Muscle of arm (tissue), 14 donors: ENCODE data around the gene FRMD5. TPM values are rescaled to one million over a fixed set of nuclear protein-coding genes. Genes with fewer than 3 reads are reported as not detected.
"Not testable (repeated sequence)": the region's sequence is repeated elsewhere in the genome, so short reads cannot be mapped to it uniquely, and the experiment has no call there.

Source experiments
- DNase-seq: peaks from one replicate; pipeline ENCODE4 v3.0.0-alpha.2; 2013
- long read RNA-seq, 11 donors: transcript quantifications; one replicate each; lab custom pipeline, GENCODE V29; 2026
- polyA plus RNA-seq, 12 donors: library from polyadenylated mRNA; unstranded; fragments of 120-200 nt; gene quantifications; one replicate each; pipeline ENCODE4 v1.2.1, GENCODE V29; 2013; ENCODE audit not compliant: insufficient read length in 12 of 12

FRMD5 gene
- polyA plus RNA-seq = 1 to 10 TPM in 2 of 12 donors, under 1 TPM in 9, not detected in 1; 0.22 to 2.0 (median 0.57) TPM
- long read RNA-seq, donor 1 = 0 reads
- long read RNA-seq, donor 2 = 0 reads
- long read RNA-seq, donor 3 = 0 reads
- long read RNA-seq, donor 4 = 0 reads
- long read RNA-seq, donor 5 = 0 reads
- long read RNA-seq, donor 6 = 0 reads
- long read RNA-seq, donor 7 = 0 reads
- long read RNA-seq, donor 8, partial matches to known transcripts = 39 of 51 reads
- long read RNA-seq, donor 8, other reads (novel, unspliced or antisense) = 12 of 51 reads
- long read RNA-seq, donor 9 = 0 reads
- long read RNA-seq, donor 10 = 0 reads
- long read RNA-seq, donor 11 = 0 reads

DNA sequence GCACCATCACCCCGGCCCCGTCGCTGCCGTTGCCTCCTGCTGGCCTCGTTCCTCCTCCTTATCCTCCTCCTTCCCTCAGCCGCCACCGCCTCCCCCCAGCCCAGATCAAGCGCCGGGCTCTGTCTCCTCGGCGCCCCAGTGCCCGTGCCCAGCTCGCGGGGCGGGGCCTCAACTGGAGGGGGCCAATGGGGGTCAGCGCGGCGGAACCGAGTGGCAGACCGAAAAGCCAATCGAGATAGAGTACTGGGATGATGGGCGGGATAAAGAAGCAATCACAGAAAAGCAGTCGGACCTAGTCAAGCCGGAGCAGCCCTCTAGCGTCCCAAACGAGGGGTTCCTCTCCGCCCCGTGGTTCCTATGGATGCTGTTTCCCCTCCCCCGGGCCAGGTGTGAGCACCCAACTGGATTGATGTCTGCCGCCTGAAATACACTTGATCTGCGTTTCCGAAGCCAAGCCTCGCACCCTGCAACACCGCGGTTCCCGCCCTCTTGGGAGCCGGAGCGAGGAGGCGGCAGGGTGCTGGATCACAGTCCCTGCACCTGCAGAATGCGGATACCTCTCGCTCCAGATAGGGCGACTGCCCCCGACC, at the start of gene FRMD5:
Gene FRMD5 (minus strand): TSS at position 121 of the 590 bp plus-strand sequence.
- DNase-seq = peak; percentile 88

DNA sequence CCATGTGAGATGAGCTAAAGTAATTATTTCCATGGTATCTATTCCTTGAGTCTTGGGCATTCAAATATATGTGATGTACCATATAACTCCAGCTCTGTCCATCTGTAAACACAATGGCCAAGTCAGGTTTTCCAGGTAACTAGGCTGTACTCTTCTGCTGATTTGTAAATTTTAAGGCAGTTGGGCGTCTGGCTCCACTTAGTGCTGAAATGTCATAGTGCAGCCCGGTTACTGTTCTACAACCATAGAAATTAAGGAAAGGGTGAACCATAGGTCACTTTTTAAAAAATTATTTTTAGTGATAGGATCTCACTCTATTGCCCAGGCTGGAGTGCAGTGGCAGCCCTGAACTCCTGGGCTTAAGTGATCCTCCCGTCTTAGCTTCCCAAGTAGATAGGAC, 48.8 kb upstream of the FRMD5 start:
- no peak for DNase-seq

DNA sequence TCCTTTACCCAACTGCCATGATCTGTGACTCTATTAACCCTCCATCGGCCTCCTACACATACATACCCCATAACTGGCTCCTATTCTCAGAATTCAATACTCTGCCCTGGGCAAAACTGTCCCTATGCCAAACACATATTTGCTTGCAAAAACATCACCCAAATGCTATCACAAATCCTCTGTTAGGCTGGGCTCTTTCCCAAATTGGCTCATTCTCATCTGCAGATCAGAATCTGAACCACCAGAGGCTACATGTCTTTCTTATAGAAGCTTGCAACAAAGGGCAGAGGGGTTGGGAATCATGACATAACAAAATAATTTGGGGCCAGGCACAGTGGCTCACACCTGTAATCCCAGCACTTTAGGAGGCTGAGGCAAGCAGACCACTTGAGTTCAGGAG, 48.1 kb upstream of the FRMD5 start:
- no peak for DNase-seq

DNA sequence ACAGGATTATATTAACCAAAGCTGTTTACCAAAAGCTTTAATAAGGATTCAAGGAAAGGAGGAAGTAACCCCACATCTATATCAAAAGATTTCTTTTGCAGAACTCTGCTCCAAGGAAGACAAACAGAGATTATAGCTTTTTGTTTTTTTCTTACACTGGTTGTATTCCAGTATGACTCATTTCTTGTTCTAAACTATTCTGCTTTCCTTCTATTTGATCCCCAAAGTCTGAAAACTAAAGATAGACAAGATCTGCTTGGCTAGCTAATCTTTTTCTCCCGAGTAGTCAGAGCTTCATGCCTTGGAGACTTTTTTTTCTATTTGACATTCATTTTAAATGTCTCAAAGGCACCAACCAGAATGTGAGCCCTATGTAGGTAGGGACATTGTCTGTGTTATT, 36.8 kb upstream of the FRMD5 start:
- no peak for DNase-seq

DNA sequence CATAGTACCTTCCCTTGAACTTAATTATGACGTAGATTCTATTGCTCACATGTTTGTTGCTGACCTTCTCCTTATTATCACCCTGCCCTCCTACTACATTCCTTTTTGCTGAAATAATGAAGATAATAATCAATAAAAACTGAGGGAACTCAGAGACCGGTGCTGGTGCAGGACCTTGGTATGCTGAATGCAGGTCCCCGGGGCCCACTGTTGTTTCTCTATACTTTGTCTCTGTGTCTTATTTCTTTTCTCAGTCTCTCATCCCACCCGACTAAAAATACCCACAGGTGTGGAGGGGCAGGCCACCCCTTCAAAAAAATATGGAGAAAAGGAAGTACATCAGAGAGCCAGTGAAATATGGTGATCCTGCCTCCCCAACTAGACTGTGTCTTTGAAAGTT, 34.2 kb upstream of the FRMD5 start:
- not testable (repeated sequence) for DNase-seq

DNA sequence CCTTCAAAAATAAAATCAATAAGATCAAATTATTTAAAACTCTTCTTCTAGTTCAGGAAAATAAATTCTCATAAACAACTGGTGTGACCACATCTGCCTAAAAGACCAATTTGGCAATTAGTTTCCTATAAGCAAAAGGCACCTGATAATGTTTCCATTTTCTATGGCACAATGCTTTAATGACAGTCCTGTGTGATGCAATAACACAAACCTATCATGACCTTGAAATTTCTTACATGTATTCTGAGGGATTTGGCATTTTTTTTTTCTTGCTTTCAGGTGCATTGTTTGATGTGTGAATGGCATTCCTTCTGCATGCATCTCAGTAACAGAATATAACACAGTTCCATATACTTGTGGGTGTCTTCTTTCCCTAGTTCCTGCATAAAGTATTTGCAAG, 32.5 kb upstream of the FRMD5 start:
- no peak for DNase-seq

DNA sequence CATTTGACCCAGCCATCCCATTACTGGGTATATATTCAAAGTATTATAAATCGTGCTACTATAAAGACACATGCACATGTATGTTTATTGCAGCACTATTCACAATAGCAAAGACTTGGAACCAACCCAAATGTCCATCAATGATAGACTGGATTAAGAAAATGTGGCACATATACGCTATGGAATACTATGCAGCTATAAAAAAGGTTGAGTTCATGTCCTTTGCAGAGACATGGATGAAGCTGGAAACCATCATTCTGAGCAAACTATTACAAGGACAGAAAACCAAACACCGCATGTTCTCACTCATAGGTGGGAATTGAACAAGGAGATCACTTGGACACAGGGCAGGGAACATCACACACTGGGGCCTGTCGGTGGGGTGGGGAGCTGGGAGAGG, 31.9 kb upstream of the FRMD5 start:
- DNase-seq = not testable (repeated sequence)

DNA sequence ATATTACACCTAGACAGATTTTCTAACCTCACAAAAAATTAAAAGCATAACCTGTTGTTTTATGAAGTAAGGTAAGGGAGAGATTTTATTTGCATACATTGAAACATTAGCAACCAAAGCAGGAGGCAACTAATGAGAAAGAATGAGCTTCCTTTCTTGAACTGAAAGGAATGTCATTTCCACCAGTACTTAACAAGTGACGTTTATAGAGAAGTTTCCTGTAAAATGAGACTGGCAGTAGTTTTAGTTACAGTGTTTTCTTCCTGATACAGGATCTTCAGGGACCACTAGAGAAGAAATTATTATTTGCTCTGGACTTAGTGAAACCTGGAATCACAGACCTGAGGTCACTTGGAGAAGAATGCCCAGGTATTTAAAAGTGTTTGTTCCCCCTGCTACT, 27.4 kb upstream of the FRMD5 start:
- DNase-seq = no peak

DNA sequence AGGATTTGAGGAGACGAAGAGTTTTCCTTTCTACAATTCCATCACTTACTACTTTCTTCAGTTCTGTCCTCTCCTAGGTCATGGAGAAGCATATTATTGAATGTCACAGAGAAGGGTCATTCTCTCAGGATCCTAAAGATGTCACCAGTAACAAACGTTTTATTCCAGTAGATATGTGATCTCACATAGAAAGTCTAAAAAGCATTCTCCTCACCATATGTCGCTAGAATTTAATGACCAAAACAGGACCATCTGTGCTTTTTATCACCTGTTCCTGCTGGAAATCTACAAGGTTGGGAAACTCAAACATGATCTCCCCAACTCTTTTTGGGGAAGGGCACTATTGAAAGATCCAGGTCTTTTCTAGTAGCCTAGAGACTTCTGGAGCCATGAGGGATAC, 24.0 kb upstream of the FRMD5 start:
- no peak for DNase-seq

DNA sequence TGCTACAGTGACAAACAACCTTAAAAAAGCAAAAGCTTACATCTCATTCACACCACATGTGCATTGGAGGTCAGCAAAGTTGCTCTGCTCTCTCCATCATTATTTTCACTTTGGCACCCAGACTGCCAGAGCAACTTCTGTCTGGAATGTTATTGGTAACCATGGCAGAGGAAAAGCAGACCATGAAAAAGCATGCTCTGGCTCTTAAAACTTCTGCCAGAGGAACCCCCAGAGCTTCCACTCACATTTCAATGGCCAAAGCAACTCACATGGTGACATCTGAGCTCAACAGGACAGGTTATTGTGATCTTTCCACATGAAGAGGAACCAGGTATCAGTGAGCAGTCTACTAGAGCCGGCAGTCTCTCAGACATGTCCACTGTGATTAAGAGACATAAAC, 21.9 kb upstream of the FRMD5 start:
- DNase-seq = no peak

DNA sequence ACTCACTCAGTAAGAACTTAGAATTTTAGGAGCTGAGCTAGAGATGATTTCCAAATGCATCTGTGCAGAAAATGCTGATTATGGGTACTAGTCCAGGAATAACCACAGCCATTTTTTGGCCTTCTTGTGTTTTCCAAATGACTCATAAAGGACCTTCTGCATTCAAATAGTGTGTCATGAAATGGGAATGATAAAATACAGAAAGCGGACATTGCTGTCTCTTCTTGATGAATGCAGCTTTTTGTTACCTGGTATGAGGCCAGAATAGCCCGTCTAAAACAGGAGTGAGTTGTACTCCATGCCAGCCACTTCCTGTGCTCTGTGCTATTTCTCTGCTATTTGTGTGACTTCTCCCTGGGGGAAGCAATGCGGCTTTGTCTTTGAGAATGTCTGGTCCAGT, 20.5 kb upstream of the FRMD5 start:
- no peak for DNase-seq

DNA sequence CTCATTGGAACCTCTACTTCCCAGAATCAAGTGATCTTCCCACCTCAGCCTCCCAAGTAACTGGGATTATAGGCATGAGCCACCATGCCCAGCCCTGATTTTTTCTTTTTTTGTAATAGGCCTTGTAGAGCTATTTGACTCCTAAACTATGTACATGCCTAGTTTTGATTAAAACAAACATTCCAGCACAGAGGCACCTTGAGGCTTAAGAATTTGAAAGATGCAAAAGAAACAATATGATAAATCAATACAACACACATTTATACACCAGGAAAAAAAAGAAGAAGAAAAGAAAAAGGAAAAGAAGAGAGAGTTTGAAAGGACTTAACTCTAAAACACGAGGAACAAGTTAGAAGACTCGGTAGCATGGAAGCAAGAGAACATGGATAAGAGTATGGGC, 13.9 kb upstream of the FRMD5 start:
- no peak for DNase-seq

DNA sequence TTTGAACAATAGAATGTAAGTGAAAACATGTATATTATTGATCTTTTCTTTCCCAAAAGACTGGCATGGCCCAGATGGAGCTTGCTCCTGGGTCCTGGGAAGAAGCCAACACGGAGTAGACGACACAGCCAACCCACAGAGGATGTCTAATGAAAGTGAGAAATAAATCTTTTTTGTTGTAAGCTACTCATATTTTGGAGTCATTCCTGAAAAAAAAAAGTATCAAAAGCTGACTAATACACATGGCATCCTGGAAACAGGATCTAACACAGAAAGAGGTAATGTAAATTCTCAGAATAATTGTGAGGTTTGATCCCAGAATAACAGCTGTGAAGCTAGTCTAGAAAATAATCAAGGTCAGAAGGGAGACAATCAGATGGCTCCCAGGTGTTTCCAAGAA, 12.6 kb upstream of the FRMD5 start:
- DNase-seq = no peak

DNA sequence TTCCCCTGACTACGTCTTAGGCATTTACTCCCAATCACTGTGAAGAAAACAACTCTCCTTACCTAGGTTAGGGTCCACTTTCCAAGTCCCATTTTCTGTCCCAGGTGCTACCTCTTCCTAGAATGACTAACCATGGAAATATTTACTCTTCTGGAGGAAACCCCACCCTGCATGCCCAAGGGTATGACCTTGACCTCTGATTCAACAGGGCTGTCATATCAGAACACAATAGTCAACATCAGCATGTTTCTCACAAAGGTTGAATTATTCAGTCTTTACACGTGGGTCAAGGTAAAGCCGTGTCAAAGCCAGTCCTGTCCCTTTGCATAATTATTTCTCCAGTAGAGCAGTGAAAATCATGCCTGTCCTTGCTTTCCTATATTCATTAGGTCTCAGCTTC, 4.3 kb upstream of the FRMD5 start:
- DNase-seq = no peak

DNA sequence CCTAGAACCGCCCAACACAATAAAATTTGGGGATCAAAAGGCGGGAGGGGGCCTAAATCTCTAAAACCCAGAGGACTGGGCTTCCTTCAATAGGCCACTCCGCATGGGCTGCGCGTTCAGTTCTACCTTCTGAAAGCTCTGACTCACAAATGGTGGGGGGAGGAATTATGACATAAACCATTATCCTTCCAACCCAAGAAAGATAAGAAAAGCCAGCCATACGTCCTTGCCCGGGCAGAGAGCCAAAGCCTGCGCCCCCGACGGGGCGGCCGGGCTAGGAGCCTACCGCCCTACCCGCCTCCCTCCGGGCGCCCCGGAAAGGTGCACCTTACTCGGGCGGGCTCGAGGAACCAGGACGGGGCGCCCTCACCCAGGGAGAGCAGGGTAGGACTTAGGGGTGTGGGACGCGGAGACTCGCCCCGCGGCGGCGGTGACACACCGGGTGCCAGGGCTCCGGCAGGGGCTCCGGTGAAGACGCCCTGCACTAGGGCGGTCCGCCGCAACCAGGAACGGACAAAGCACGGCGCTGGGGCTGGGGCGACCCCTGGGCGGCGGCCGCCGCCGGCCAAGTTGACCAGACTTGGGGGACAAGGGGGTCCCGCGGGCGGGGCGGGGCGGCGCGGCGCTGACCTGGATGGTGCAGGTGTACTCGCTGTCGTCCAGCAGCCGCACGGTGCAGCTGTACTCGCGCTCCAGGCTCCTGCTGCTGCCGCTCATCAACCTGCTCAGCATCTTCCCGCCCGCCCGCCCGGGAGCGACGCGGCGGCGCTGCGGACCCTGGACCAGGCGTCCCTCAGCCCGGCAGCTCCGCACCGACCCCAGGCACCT, 534 bp downstream of the FRMD5 start:
- no peak for DNase-seq

DNA sequence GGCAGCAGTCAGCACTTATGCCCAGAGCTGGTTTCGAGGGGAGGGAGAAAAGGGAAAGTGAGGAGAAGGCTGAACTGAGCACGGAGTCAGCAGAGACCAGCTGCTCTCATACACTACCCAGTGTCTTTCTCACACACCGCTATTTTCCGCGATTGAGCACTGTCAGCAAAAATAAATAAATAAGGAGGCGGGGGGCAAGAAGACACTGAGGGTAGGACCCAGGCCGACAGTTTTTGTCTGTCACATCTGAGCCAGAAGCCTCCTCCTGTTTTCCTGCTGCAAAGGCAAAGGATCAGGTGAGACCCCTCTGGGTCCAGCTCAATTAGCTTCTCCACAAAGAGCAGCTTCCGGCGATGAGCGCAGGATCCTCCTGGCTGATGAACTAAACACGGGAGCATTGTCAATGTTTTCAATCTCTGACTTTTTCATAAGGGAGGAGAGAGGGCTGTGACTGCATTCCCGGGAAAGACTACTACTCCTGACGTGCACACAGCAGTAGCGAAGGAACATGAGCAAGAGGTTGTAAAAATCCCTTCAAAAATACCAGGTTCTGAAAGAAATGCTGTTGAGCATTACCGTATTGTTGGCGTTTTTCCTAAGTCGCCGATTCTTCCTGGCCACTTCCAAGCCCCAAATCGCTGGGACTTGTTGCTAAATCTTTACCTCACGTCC, 1.3 kb downstream of the FRMD5 start:
- no peak for DNase-seq

DNA sequence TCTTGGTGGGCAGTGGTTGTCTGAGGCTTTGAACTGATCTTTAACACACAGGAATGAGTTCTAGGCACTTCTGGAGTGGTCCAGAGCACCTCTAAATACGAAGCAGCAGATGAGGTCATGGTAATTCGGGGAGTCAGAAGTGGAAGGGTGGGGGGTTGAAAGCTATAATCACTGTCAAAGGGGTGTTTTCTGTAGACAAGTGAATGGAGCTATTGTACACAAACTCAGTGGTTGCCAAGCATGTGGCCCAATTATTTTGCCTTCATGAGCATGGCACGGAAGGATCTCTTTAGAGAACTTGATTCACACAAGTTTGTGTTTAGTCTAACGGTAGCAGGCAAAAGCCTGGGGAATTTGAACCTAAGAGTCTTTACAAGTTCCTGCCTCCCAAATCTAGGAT, 6.3 kb downstream of the FRMD5 start:
- DNase-seq = no peak

DNA sequence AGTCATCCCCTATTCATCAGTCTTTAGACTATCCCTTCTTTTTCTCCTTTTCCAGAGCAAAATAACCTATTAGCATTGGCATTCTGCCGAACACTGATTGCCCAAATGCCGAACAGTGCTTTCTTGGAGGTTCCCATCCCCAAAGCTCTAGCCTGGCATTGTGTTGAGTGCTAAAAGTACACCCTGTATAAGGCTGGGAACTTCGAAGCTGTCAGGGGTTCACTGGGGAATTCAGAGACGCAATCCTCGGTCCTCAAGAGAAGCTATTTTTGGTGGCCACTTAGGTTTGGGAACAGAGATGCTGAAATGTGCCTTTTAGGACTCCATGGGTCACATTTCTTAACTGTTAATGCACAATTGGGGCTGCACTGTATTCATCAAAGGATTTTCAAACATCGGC, 8.4 kb downstream of the FRMD5 start:
- DNase-seq = no peak

DNA sequence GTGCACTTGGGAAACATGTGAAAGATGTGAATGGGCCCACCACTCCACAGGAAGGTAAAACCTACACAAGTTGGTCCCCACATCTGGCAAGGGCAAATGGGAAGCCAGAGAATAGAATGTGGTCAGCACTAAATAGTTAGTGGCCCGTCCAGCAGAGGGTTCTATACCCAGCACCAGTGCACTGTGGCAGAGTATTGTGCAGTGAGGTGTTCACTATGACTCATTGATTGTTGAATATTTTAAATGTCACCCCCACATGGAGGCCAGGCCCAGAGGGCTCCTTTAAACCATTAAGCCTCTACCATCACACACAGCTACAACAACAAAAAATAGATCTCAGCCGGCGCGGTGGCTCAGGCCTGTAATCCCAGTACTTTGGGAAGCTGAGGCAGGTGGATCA, 11.7 kb downstream of the FRMD5 start:
- DNase-seq = no peak

DNA sequence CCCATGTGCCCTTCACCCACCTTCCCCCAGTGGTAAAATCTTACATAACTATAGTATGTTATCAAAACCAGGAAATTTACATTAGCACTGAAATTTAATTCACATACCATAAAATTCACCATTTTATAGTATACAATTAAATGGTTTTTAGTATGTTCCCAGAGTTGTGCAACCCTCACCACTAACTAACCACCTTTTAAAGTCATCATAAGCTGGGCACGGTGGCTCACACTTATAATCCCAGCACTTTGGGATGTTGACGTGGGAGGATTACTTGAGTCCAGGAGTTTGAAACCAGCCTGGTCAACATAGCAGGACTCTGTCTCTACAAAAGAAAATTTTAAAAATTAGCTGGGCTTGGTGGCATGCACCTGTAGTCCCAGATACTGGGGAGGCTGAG, 13.7 kb downstream of the FRMD5 start:
- DNase-seq = no peak

DNA sequence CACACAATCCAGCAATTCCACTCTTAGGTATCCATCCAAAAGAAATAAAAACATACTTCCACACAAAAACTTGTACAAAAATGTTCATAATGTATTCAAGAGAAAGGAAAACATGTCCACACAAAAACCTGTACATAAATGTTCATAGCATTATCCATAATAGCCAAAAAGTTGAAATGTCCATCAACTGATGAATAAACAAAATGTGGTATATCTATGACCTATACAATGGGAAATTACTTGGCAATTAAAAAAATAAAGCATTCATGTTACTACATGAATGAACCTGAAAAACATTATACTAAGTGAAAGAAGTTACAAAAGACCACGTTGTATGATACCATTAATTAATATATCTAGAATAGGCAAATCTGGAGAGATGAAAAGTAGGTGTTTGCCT, 17.9 kb downstream of the FRMD5 start:
- DNase-seq = no peak

DNA sequence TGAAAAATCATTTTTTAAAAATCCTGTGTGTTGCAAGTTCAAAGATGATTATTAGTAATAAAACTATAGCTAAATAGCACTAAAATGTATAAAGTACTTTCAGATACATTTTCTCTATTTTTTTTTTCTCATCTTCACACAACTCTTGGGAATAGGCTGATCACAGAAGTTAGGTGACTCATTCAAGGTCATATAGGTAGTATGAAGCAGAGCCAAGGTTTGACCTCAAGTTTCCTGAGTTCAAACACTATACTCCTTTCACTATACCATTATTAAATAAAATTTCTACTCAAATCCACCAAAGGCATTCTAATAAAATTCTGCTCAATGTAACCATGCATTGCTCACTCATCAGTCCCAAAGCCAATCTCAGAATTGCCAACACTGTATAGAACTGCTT, 21.3 kb downstream of the FRMD5 start:
- DNase-seq = no peak

DNA sequence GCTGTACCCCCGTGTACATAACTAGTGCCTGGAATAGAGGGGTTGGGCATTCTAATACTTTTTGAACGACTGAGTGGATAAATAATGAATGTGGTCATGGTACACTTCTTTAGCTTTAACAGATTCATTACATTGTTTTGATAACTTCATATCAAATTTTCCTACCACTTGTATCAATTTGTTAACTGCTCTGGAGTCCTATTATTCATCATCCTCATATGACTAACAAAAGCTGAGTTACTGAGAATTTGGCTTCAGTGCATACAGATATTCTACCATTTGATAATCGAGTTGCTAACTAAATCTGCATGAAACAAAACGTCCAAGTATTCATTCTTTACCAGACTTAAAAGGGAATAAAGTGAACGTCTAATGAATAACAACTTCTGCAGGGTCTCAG, 31.7 kb downstream of the FRMD5 start:
- no peak for DNase-seq
